ENCODE data around the gene SMYD3.

- TF ChIP-seq POLR2A (IDR thresholded peaks at IDR 0.05; ENCODE audit: low read depth, low read length) (no peak), CTCF (IDR thresholded peaks at IDR 0.05; ENCODE audit: extremely low read depth in 1 of 2, insufficient read depth in 1 of 2, low read depth in 1 of 2, low read length in 2 of 2) (no peak), POLR2AphosphoS5 (IDR thresholded peaks at IDR 0.05; ENCODE audit: insufficient read depth, low read depth, low read length) (no peak), EZH2 (IDR thresholded peaks at IDR 0.05; ENCODE audit: borderline replicate concordance, low read depth, low read length, severe bottlenecking) (no peak)
Measured at GRCh38 chr1:245901037-245901436, 606.0 kb downstream of the SMYD3 start.
